ENCODE data around the gene CPT1B.

The CPT1B gene

GRCh38 chr22:50569896-50570535 lies 8.2 kb downstream of the CPT1B start:
- DNase-seq (ENCODE audit: low read depth in 2 of 2): no peak

GRCh38 chr22:50569041-50569459 lies 9.2 kb downstream of the CPT1B start:
- no peak for DNase-seq (ENCODE audit: low read depth in 2 of 2)

- DNase-seq (ENCODE audit: low read depth in 2 of 2): no peak
These were observed 9.6 kb downstream of the CPT1B start for GRCh38 chr22:50568626-50569025.

GRCh38 chr22:50567721-50568252 lies 10.4 kb downstream of the CPT1B start:
- no peak for DNase-seq (ENCODE audit: low read depth in 2 of 2)

- DNase-seq (ENCODE audit: low read depth in 2 of 2): no peak
These were observed 13.9 kb downstream of the CPT1B start for GRCh38 chr22:50564289-50564688.

GRCh38 chr22:50563413-50564160 lies 14.6 kb downstream of the CPT1B start:
- DNase-seq (ENCODE audit: low read depth in 2 of 2): no peak

- DNase-seq (ENCODE audit: low read depth in 2 of 2): peak; percentile 79 to 80
These were observed 15.5 kb downstream of the CPT1B start, which contains the start of gene SYCE3 for GRCh38 chr22:50562523-50563412. SYCE3 (minus strand) TSS chr22:50562919; CDS start chr22:50556405, 6,514 bp downstream.

- no peak for DNase-seq (ENCODE audit: low read depth in 2 of 2)
These were observed 16.5 kb downstream of the CPT1B start for GRCh38 chr22:50561401-50562358.

- DNase-seq (ENCODE audit: low read depth in 2 of 2): no peak
These were observed 18.2 kb downstream of the CPT1B start for GRCh38 chr22:50560034-50560433.

GRCh38 chr22:50556703-50557102 lies 21.5 kb downstream of the CPT1B start:
- no peak for DNase-seq (ENCODE audit: low read depth in 2 of 2)

GRCh38 chr22:50553310-50553709 lies 24.9 kb downstream of the CPT1B start:
- no peak for DNase-seq (ENCODE audit: low read depth in 2 of 2)

- no peak for DNase-seq (ENCODE audit: low read depth in 2 of 2)
These were observed 27.0 kb downstream of the CPT1B start for GRCh38 chr22:50551160-50551752.

- no peak for DNase-seq (ENCODE audit: low read depth in 2 of 2)
These were observed 27.8 kb downstream of the CPT1B start for GRCh38 chr22:50550395-50550794.

- no peak for DNase-seq (ENCODE audit: low read depth in 2 of 2)
These were observed 29.1 kb downstream of the CPT1B start for GRCh38 chr22:50548921-50549790.

GRCh38 chr22:50548040-50548920 lies 29.9 kb downstream of the CPT1B start:
- no peak for DNase-seq (ENCODE audit: low read depth in 2 of 2)

- DNase-seq (ENCODE audit: low read depth in 2 of 2): no peak
These were observed 30.8 kb downstream of the CPT1B start for GRCh38 chr22:50547263-50547985.

- no peak for DNase-seq (ENCODE audit: low read depth in 2 of 2)
These were observed 31.6 kb downstream of the CPT1B start for GRCh38 chr22:50546326-50547262.

Measured in fibroblast of skin of left quadriceps (primary cell).